PFSK-1 (cell line): ENCODE measurements around the gene TJP2.

Experiments used
- FOXP2 ChIP-seq: optimal IDR thresholded peaks from 2 replicates; pipeline ENCODE3; 2011; ENCODE audit warnings: borderline replicate concordance, control low read depth, inconsistent platforms; ENCODE audit not compliant: insufficient read depth; ENCODE audit errors: extremely low read length, extremely low read depth
- POLR2AphosphoS5 ChIP-seq: IDR thresholded peaks from 2 replicates; pipeline ENCODE4 v1.6.1; 2012; ENCODE audit warnings: low read depth, mild to moderate bottlenecking, control low read depth, low read length, moderate library complexity
- SIN3A ChIP-seq: IDR thresholded peaks from 2 replicates; pipeline ENCODE4 v1.6.1; 2012; ENCODE audit warnings: mild to moderate bottlenecking, low read length, moderate library complexity, borderline replicate concordance; ENCODE audit not compliant: insufficient read depth
- TAF1 ChIP-seq: IDR thresholded peaks from 2 replicates; pipeline ENCODE4 v1.6.1; 2012; ENCODE audit warnings: low read length, control low read depth, borderline replicate concordance; ENCODE audit not compliant: insufficient read depth
- TF ChIP-seq, protein P1 (sequence below), 2 experiments: IDR thresholded peaks; 2 replicates each; pipeline versions ENCODE4 v1.6.1 to v1.8.0; 2011 to 2012; ENCODE audit warnings: low read depth in 2 of 2, low read length in 2 of 2, control low read depth in 1 of 2, inconsistent platforms in 1 of 2, mild to moderate bottlenecking in 1 of 2, moderate library complexity in 1 of 2; ENCODE audit not compliant: insufficient read depth in 1 of 2

The TJP2 gene

DNA sequence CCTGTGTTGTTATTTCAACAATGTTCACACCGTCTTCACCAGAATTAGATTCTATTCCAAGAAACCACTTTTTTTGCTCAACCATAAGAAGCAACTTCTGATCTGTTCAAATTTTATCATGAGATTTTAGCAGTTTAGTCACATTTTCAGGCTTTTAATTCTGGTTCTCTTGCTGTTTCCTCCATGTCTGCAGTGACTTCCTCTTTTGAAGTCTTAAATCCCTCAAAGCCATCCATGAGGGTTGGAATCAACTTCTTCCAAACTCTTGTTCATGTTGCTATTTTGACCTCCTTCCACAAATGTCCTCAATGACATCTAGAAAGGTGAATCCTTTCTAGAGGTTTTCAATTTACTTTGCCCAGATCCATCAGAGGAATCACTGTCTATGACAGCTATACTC lies 125.2 kb downstream of the TJP2 start:
- TF ChIP-seq, protein P1, sequence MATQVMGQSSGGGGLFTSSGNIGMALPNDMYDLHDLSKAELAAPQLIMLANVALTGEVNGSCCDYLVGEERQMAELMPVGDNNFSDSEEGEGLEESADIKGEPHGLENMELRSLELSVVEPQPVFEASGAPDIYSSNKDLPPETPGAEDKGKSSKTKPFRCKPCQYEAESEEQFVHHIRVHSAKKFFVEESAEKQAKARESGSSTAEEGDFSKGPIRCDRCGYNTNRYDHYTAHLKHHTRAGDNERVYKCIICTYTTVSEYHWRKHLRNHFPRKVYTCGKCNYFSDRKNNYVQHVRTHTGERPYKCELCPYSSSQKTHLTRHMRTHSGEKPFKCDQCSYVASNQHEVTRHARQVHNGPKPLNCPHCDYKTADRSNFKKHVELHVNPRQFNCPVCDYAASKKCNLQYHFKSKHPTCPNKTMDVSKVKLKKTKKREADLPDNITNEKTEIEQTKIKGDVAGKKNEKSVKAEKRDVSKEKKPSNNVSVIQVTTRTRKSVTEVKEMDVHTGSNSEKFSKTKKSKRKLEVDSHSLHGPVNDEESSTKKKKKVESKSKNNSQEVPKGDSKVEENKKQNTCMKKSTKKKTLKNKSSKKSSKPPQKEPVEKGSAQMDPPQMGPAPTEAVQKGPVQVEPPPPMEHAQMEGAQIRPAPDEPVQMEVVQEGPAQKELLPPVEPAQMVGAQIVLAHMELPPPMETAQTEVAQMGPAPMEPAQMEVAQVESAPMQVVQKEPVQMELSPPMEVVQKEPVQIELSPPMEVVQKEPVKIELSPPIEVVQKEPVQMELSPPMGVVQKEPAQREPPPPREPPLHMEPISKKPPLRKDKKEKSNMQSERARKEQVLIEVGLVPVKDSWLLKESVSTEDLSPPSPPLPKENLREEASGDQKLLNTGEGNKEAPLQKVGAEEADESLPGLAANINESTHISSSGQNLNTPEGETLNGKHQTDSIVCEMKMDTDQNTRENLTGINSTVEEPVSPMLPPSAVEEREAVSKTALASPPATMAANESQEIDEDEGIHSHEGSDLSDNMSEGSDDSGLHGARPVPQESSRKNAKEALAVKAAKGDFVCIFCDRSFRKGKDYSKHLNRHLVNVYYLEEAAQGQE (IDR thresholded peaks at IDR 0.05; ENCODE audit: insufficient read depth in 1 of 2, low read depth in 2 of 2, low read length in 2 of 2), result no peak
- TF ChIP-seq TAF1 (no peak), FOXP2 (no peak), SIN3A (no peak), POLR2AphosphoS5 (no peak)

DNA sequence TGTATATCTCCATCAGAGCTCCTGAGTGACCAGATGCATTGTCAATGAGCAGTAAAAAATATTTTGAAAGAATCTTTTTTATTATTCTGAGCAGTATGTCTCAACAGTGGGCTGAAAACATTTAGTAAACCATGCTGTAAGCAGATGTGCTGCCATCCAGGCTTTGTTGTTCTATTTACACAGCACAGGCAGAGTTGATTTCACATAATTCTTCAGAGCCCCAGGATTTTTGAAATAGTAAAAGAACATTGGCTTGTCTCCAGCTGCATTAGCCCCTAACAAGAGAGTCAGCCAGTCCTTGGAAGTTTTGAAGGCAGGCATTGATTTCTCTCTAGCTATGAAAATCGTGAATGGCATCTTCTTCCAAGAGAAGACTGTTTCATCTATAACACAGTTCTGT lies 125.7 kb downstream of the TJP2 start:
- TF ChIP-seq POLR2AphosphoS5 (no peak), TAF1 (no peak), SIN3A (no peak), FOXP2 (no peak)
- TF ChIP-seq, protein P1 (IDR thresholded peaks at IDR 0.05; ENCODE audit: insufficient read depth in 1 of 2, low read depth in 2 of 2, low read length in 2 of 2), result no peak

DNA sequence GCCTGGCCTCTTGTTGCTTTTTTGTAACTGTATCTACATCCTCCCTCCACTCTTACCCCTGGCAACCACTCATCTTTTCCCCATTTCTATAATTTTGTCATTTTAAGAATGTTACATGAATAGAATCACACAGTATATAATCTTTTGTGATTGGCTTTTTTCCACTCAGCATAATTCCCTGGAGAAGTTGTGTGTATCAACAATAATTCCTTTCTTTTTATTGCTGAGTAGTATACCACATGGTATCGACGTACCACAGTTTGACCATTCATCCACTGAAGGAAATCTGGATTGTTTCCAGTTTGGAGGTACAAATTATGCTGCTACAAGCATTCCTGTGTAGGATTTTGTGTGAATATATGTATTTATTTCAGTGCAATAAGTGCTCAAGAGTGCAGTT lies 129.3 kb downstream of the TJP2 start:
- TF ChIP-seq, protein P1 (IDR thresholded peaks at IDR 0.05; ENCODE audit: insufficient read depth in 1 of 2, low read depth in 2 of 2, low read length in 2 of 2), result no peak
- TF ChIP-seq TAF1 (no peak), SIN3A (no peak), FOXP2 (no peak), POLR2AphosphoS5 (no peak)

GRCh38 chr9:69307446-69308205 lies 133.5 kb downstream of the TJP2 start:
- TF ChIP-seq POLR2AphosphoS5, result no peak
- TF ChIP-seq TAF1, result no peak
- no peak for TF ChIP-seq FOXP2
- TF ChIP-seq SIN3A, result no peak
- TF ChIP-seq, protein P1 (IDR thresholded peaks at IDR 0.05; ENCODE audit: insufficient read depth in 1 of 2, low read depth in 2 of 2, low read length in 2 of 2), result no peak
